ENCODE measurements around the gene KCNMA1.

DNA sequence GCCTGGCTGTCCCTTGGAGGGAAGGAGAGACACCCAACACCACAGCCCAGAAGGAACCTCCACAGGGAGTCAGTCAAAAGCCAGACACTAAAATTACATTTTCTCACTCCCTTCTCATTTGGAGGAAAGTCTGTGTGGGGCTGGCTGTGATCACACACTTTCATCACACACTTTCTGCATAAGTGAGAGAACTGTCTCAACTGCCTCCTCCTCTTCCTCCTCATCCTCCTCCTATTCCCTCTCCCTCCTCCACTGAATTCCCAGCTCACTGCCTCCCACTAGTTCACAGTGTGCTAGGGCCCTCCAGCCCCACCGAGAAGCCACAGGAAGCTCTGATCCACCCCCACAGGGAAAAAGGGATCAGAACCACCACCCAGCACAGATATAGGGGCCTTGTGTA, 91.6 kb downstream of the KCNMA1 start:
- TF ChIP-seq, protein P1, sequence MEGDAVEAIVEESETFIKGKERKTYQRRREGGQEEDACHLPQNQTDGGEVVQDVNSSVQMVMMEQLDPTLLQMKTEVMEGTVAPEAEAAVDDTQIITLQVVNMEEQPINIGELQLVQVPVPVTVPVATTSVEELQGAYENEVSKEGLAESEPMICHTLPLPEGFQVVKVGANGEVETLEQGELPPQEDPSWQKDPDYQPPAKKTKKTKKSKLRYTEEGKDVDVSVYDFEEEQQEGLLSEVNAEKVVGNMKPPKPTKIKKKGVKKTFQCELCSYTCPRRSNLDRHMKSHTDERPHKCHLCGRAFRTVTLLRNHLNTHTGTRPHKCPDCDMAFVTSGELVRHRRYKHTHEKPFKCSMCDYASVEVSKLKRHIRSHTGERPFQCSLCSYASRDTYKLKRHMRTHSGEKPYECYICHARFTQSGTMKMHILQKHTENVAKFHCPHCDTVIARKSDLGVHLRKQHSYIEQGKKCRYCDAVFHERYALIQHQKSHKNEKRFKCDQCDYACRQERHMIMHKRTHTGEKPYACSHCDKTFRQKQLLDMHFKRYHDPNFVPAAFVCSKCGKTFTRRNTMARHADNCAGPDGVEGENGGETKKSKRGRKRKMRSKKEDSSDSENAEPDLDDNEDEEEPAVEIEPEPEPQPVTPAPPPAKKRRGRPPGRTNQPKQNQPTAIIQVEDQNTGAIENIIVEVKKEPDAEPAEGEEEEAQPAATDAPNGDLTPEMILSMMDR (conservative IDR thresholded peaks at IDR 0.05) = no peak
- TF ChIP-seq EZH2 (IDR thresholded peaks at IDR 0.05; ENCODE audit: low read depth) = no peak

All from PC-9 (cell line).